DND-41 (cell line): ENCODE results near the gene FTL.

Source experiments
- EZH2 ChIP-seq: IDR thresholded peaks from 3 replicates; pipeline ENCODE4 v1.6.1; 2012; ENCODE audit warnings: borderline replicate concordance, low read depth, mild to moderate bottlenecking, moderate library complexity, low read length, inconsistent platforms; ENCODE audit not compliant: severe bottlenecking
- TF ChIP-seq, protein P1 (sequence below): IDR thresholded peaks from 2 replicates; pipeline ENCODE4 v1.5.1; 2012; ENCODE audit warnings: borderline replicate concordance, low read length, moderate library complexity, mild to moderate bottlenecking; ENCODE audit not compliant: poor library complexity, severe bottlenecking; ENCODE audit errors: extremely low read depth

DNA sequence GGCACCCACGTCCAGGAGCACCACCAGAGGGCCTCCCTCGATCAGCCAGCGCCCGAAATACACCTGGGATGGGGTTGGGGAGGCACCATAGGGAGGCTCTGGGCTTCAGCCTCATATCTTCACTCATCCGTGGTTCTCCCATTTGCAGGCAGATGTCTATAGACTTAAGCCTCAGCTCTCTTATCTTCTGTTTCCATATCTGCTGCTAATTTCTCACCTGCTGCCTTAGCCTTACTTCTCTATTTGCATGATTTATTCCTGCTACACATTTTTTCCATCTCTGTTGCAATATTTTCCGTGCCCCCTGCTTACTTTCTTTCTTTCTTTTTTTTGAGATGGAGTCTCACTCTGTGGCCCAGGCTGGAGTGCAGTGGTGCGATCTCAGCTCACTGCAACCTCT lies 22.2 kb downstream of the FTL start:
- TF ChIP-seq, protein P1, sequence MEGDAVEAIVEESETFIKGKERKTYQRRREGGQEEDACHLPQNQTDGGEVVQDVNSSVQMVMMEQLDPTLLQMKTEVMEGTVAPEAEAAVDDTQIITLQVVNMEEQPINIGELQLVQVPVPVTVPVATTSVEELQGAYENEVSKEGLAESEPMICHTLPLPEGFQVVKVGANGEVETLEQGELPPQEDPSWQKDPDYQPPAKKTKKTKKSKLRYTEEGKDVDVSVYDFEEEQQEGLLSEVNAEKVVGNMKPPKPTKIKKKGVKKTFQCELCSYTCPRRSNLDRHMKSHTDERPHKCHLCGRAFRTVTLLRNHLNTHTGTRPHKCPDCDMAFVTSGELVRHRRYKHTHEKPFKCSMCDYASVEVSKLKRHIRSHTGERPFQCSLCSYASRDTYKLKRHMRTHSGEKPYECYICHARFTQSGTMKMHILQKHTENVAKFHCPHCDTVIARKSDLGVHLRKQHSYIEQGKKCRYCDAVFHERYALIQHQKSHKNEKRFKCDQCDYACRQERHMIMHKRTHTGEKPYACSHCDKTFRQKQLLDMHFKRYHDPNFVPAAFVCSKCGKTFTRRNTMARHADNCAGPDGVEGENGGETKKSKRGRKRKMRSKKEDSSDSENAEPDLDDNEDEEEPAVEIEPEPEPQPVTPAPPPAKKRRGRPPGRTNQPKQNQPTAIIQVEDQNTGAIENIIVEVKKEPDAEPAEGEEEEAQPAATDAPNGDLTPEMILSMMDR = no peak
- no peak for TF ChIP-seq EZH2
